HepG2 (cell line): ENCODE measurements around the gene ARHGAP15. TPM values are rescaled to one million over a fixed set of nuclear protein-coding genes. Genes with fewer than 3 reads are reported as not detected.

Source experiments
- ATAC-seq: fragments of 200-7000 bp; cut with Tn5 transposase; 3 replicates; pipeline ENCODE4 v1.9.1; 2020; ENCODE audit warnings: mild to moderate bottlenecking, moderate library complexity
- BruUV-seq: library from RNA; stranded (reverse); fragments of 400-500 nt; replicated peaks from 2 replicates; lab custom pipeline; 2021; lab: Mats Ljungman, UMichigan
- CTCF ChIA-PET: fragments of 300-600 bp; formaldehyde crosslinking; extraction: SDS; loops from one replicate; lab custom pipeline; 2021; ENCODE audit warnings: low total read pairs, inconsistent platforms, low intra/inter-chr PET ratio; lab: Yijun Ruan, JAX
- POLR2A ChIA-PET: fragments of 350-600 bp; sonication (Branson Sonifier 250); formaldehyde crosslinking; loops from one replicate; lab custom pipeline; 2020; ENCODE audit warnings: antibody characterized with exemption, inconsistent platforms; lab: Yijun Ruan, JAX
- DNase-seq: peaks from one replicate; pipeline ENCODE4 v3.0.0-alpha.2; 2015; ENCODE audit warnings: low spot score
- FAIRE-seq: peaks from 3 replicates; lab custom pipeline; 2011; peaks lifted over from hg19 to GRCh38; lab: Jason Lieb, UNC
- H2AFZ ChIP-seq: one replicate; pipeline ENCODE4 v1.6.1; 2011; ENCODE audit warnings: low read length, inconsistent platforms
- H3K27ac ChIP-seq: fragments of 300-600 bp; 3 replicates; pipeline ENCODE4 v1.8.0; 2011; ENCODE audit warnings: mixed run types, mild to moderate bottlenecking, mixed read lengths, low read length, inconsistent platforms; ENCODE audit not compliant: insufficient read depth; ENCODE audit errors: extremely low read length
- H3K27me3 ChIP-seq, 2 experiments: fragments of 200-600 bp in 1 of 2; 2 replicates in 1 of 2; 3 replicates in 1 of 2; pipeline versions ENCODE4 v1.6.0 to v1.8.0; 2011; ENCODE audit warnings: low read length in 2 of 2, mild to moderate bottlenecking in 2 of 2, moderate library complexity in 2 of 2, inconsistent platforms in 1 of 2; ENCODE audit not compliant: insufficient read depth in 2 of 2, control insufficient read depth in 1 of 2
- H3K36me3 ChIP-seq, 2 experiments: fragments of 200-600 bp in 1 of 2; replicated peaks in 1 of 2; 2 replicates in 1 of 2; 3 replicates in 1 of 2; pipeline versions ENCODE4 v1.5.1 to v1.8.0; 2011; ENCODE audit warnings: low read length in 2 of 2, inconsistent platforms in 1 of 2; ENCODE audit not compliant: insufficient read depth in 2 of 2, control insufficient read depth in 1 of 2
- H3K4me1 ChIP-seq: 2 replicates; pipeline ENCODE4 v1.5.1; 2012; ENCODE audit warnings: low read length, inconsistent platforms; ENCODE audit not compliant: insufficient read depth
- H3K4me2 ChIP-seq: 2 replicates; pipeline ENCODE4 v1.6.0; 2011; ENCODE audit warnings: low read depth, low read length, inconsistent platforms
- H3K4me3 ChIP-seq, 3 experiments: fragments of 200-600 bp in 1 of 3; sonication (generic), shearing (Covaris generic) in 1 of 3; replicated peaks in 1 of 3; 2 replicates each; pipeline ENCODE4 v1.5.1; 2011 to 2016; ENCODE audit warnings: low read length in 3 of 3, inconsistent platforms in 2 of 3, low read depth in 2 of 3, mild to moderate bottlenecking in 2 of 3, control low read depth in 1 of 3, mixed read lengths in 1 of 3; ENCODE audit not compliant: insufficient read depth in 1 of 3
- H3K79me2 ChIP-seq: one replicate; pipeline ENCODE4 v1.6.1; 2011; ENCODE audit warnings: low read length, inconsistent platforms; ENCODE audit not compliant: insufficient read depth
- H3K9ac ChIP-seq: 2 replicates; pipeline ENCODE4 v1.6.0; 2011; ENCODE audit warnings: mild to moderate bottlenecking, low read depth, low read length, inconsistent platforms; ENCODE audit not compliant: insufficient read depth
- H3K9me3 ChIP-seq: 2 replicates; pipeline ENCODE4 v1.5.1; 2012; ENCODE audit warnings: mild to moderate bottlenecking, low read length
- H4K20me1 ChIP-seq: 2 replicates; pipeline ENCODE4 v1.6.0; 2011; ENCODE audit warnings: inconsistent platforms, mild to moderate bottlenecking, low read length, moderate library complexity; ENCODE audit not compliant: insufficient read depth
- ATAD3A ChIP-seq: sonication (generic); formaldehyde crosslinking; IDR thresholded peaks from 2 replicates; pipeline ENCODE4 v1.4.0; 2020; ENCODE audit warnings: missing genetic modification reagents
- CHCHD3 ChIP-seq: sonication (generic); formaldehyde crosslinking; IDR thresholded peaks from 2 replicates; pipeline ENCODE4 v1.8.0; 2022; ENCODE audit warnings: mild to moderate bottlenecking, missing genetic modification reagents, moderate library complexity
- ELF4 ChIP-seq: sonication (generic); formaldehyde crosslinking; IDR thresholded peaks from 2 replicates; pipeline ENCODE4 v1.5.0; 2020; ENCODE audit warnings: missing genetic modification reagents, mild to moderate bottlenecking, moderate library complexity, borderline replicate concordance
- GPN1 ChIP-seq: sonication (generic); formaldehyde crosslinking; IDR thresholded peaks from 2 replicates; pipeline ENCODE4 v1.5.1; 2020; ENCODE audit warnings: missing genetic modification reagents, borderline replicate concordance
- SMC3 ChIP-seq: IDR thresholded peaks from 2 replicates; pipeline ENCODE4 v1.6.1; 2011; ENCODE audit warnings: low read length, improper control_type of control experiment
- SSRP1 ChIP-seq: IDR thresholded peaks from 2 replicates; pipeline ENCODE4 v1.6.1; 2016; ENCODE audit warnings: control low read depth
- STAG1 ChIP-seq: sonication (generic); formaldehyde crosslinking; IDR thresholded peaks from 2 replicates; pipeline ENCODE4 v1.4.0; 2020; ENCODE audit warnings: missing genetic modification reagents
- TBL1XR1 ChIP-seq: fragments of 150-350 bp; IDR thresholded peaks from 2 replicates; pipeline ENCODE4 v1.6.1; 2014; ENCODE audit warnings: borderline replicate concordance, low read length; ENCODE audit not compliant: partially characterized antibody
- TMF1 ChIP-seq: sonication (generic); formaldehyde crosslinking; IDR thresholded peaks from 2 replicates; pipeline ENCODE4 v1.8.1; 2022; ENCODE audit warnings: low read depth, missing genetic modification reagents
- ZBTB2 ChIP-seq: sonication (generic); formaldehyde crosslinking; IDR thresholded peaks from 2 replicates; pipeline ENCODE4 v1.8.0; 2022; ENCODE audit warnings: low read depth, missing genetic modification reagents
- ZMYM3 ChIP-seq: sonication (generic); formaldehyde crosslinking; IDR thresholded peaks from 2 replicates; pipeline ENCODE4 v1.5.1; 2020; ENCODE audit warnings: mild to moderate bottlenecking, missing genetic modification reagents
- ZNF337 ChIP-seq: sonication (generic); formaldehyde crosslinking; IDR thresholded peaks from 2 replicates; pipeline ENCODE4 v1.5.1; 2020; ENCODE audit warnings: missing genetic modification reagents, low read depth, mild to moderate bottlenecking, borderline replicate concordance
- ZNF503 ChIP-seq: sonication (generic); formaldehyde crosslinking; IDR thresholded peaks from 2 replicates; pipeline ENCODE4 v1.4.0; 2020; ENCODE audit warnings: missing genetic modification reagents
- ZNF749 ChIP-seq: sonication (generic); formaldehyde crosslinking; IDR thresholded peaks from 2 replicates; pipeline ENCODE4 v1.8.0; 2022; ENCODE audit warnings: mild to moderate bottlenecking, missing genetic modification reagents, moderate library complexity, borderline replicate concordance
- WGBS: methylation state at CpG from one replicate; pipeline ENCODE4 v1.1.6; 2017; ENCODE audit warnings: low lambda C conversion rate; 5-methylcytosine and 5-hydroxymethylcytosine counted together
- in situ Hi-C: cut with HindIII; loops from 2 replicates; pipeline ENCODE4 v1.10.0; 2017; ENCODE audit warnings: low pct_unique_long_range_greater_than_20kb; ENCODE audit not compliant: extremely low pct_ligation_motif_present
- intact Hi-C: fragments of 100-400 bp; cut with micrococcal nuclease; formaldehyde crosslinking; loops from one replicate; pipeline ENCODE4 v1.10.0; 2022; ENCODE audit not compliant: unreplicated experiment
- polyA plus RNA-seq, 8 experiments: library from polyadenylated mRNA; depleted of rRNA in 3 of 8; stranded (reverse) in 7 of 8; unstranded in 1 of 8; fragments of >200 nt; fragmentation: Illumina TruSeq in 4 of 8; extraction: Trizol in 4 of 8; gene quantifications; 2 replicates each; pipeline versions ENCODE4 v1.2.1 to v1.2.3, GENCODE V29; 2011 to 2016; ENCODE audit warnings: low read depth in 4 of 8, missing spikeins in 1 of 8, mixed read lengths in 1 of 8; ENCODE audit not compliant: insufficient read depth in 1 of 8
- total RNA-seq, 5 experiments: library from RNA; depleted of rRNA; stranded (reverse); fragments of >200 nt; fragmentation: Illumina TruSeq; extraction: Trizol; gene quantifications; 2 replicates each; pipeline ENCODE4 v1.2.3, GENCODE V29; 2016; ENCODE audit warnings: low read depth in 1 of 5
- TF ChIP-seq, protein P1 (sequence below): sonication (generic); formaldehyde crosslinking; IDR thresholded peaks from 2 replicates; pipeline ENCODE4 v1.4.0; 2020; ENCODE audit warnings: missing genetic modification reagents, borderline replicate concordance

ARHGAP15 gene
- total and polyA plus RNA-seq, 2 of the 13 experiments (the other 11 are each of a cell fraction or from before 2014, with no cell fraction given) = 0.04 TPM; not detected in 1

DNA sequence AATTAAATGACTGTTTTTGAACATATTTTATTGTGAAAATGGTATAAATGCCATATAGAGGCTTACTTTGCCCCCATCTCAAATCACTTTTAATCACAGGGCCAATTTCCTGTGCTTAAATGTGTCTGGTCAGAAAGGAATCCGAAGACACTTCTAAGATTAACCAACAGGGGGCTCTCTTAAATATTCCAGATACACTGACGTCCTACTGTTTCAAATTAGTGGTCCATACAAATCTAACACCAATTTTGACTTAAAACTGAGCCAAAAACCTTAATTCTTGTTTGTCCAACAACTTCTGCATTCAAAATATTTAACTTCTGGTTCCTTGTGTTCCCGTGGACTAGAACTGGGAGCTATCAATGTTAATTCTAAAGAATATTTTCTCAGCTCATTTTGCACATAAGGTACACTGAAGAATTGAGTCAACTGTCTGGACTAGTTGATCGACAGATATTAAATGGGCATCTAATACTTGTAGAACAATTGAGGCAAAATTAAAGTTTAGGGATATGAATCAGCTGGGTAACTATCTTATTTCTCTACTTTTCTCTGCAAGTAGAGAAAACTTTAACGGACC is 557.5 kb downstream of the ARHGAP15 start:
- Histone ChIP-seq H2AFZ (no peak overlapping the region), H3K27ac (no peak overlapping the region), H3K27me3 (no peaks in the 10 kb centered on the region), H3K4me3 (no peak overlapping the region), H3K79me2 (no peaks in the 10 kb centered on the region), H3K4me2 (no peak overlapping the region), H3K9ac (no peak overlapping the region), H3K36me3 (no peaks in the 10 kb centered on the region), H3K4me1 (no peaks in the 10 kb centered on the region), H4K20me1 (no peaks in the 10 kb centered on the region), H3K9me3 (no peaks in the 10 kb centered on the region)
- in situ Hi-C loops = no loop called here
- 14% methylated on average over 5 of the region's 5 CpGs for WGBS
- POLR2A ChIA-PET = no interaction called here
- DNase-seq (peak; percentile 35), FAIRE-seq (no peak), ATAC-seq (peak; percentile 78)
- CTCF ChIA-PET = no interaction called here
- BruUV-seq = no TSS peak
- intact Hi-C loops = loop anchor here (1.0 kb wide), 1 partner anchor 385 kb away; no protein-coding TSS in a partner anchor
- peak; percentile 44 for TF ChIP-seq STAG1 (CRISPR knock-in tag)
- TF ChIP-seq ZNF503 (CRISPR knock-in tag) = no peak
- no peak for TF ChIP-seq ZNF749 (CRISPR knock-in tag)
- TF ChIP-seq GPN1 = no peak
- no peak for TF ChIP-seq ELF4 (CRISPR knock-in tag)
- TF ChIP-seq, protein P1, sequence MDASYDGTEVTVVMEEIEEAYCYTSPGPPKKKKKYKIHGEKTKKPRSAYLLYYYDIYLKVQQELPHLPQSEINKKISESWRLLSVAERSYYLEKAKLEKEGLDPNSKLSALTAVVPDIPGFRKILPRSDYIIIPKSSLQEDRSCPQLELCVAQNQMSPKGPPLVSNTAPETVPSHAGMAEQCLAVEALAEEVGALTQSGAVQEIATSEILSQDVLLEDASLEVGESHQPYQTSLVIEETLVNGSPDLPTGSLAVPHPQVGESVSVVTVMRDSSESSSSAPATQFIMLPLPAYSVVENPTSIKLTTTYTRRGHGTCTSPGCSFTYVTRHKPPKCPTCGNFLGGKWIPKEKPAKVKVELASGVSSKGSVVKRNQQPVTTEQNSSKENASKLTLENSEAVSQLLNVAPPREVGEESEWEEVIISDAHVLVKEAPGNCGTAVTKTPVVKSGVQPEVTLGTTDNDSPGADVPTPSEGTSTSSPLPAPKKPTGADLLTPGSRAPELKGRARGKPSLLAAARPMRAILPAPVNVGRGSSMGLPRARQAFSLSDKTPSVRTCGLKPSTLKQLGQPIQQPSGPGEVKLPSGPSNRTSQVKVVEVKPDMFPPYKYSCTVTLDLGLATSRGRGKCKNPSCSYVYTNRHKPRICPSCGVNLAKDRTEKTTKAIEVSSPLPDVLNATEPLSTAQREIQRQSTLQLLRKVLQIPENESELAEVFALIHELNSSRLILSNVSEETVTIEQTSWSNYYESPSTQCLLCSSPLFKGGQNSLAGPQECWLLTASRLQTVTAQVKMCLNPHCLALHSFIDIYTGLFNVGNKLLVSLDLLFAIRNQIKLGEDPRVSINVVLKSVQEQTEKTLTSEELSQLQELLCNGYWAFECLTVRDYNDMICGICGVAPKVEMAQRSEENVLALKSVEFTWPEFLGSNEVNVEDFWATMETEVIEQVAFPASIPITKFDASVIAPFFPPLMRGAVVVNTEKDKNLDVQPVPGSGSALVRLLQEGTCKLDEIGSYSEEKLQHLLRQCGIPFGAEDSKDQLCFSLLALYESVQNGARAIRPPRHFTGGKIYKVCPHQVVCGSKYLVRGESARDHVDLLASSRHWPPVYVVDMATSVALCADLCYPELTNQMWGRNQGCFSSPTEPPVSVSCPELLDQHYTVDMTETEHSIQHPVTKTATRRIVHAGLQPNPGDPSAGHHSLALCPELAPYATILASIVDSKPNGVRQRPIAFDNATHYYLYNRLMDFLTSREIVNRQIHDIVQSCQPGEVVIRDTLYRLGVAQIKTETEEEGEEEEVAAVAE (CRISPR knock-in tag) = no peak
- no peak for TF ChIP-seq ZBTB2 (CRISPR knock-in tag)
- no peak for TF ChIP-seq SSRP1 (CRISPR knock-in tag)
- no peak for TF ChIP-seq ZNF337 (CRISPR knock-in tag)
- TF ChIP-seq SMC3 = peak; percentile 42; the same call in 1 of the 2 replicates
- no peak for TF ChIP-seq ZMYM3 (CRISPR knock-in tag)
- no peak for TF ChIP-seq CHCHD3
- no peak for TF ChIP-seq ATAD3A (CRISPR knock-in tag)
- no peak for TF ChIP-seq TMF1 (CRISPR knock-in tag)
- TF ChIP-seq TBL1XR1 = no peak
